K562 (cell line): ENCODE measurements around the gene VEGFB. TPM values are rescaled to one million over a fixed set of nuclear protein-coding genes. Genes with fewer than 3 reads are reported as not detected.
A peak's percentile ranks its signal among the peaks of the same experiment; 100 is the strongest.

Experiments used
- ARID1B ChIP-seq: fragments of 450-650 bp; IDR thresholded peaks from 2 replicates; pipeline ENCODE4 v1.6.1; 2016; ENCODE audit warnings: antibody characterized with exemption, mild to moderate bottlenecking, inconsistent platforms
- ATF6 ChIP-seq: sonication (generic); formaldehyde crosslinking; IDR thresholded peaks from 2 replicates; pipeline ENCODE4 v1.4.0; 2020; ENCODE audit warnings: mild to moderate bottlenecking, missing genetic modification reagents
- CTCF ChIP-seq, 3 experiments: IDR thresholded peaks in 2 of 3; conservative IDR thresholded peaks in 1 of 3; 2 replicates each; pipeline ENCODE4 v1.5.1; 2011 to 2012; ENCODE audit warnings: low read length in 3 of 3, mild to moderate bottlenecking in 3 of 3, control low read depth in 2 of 3, improper control_type of control experiment in 1 of 3, inconsistent platforms in 1 of 3, low read depth in 1 of 3, mixed read lengths in 1 of 3, moderate library complexity in 1 of 3; ENCODE audit not compliant: insufficient read depth in 2 of 3
- DMBX1 ChIP-seq: fragments of 250-450 bp; sonication (Bioruptor Pico); IDR thresholded peaks from 2 replicates; pipeline ENCODE4 v1.8.0; 2022; ENCODE audit warnings: inconsistent platforms, mild to moderate bottlenecking, moderate library complexity, borderline replicate concordance
- GMEB1 ChIP-seq: fragments of 250-450 bp; sonication (Bioruptor Pico); IDR thresholded peaks from 2 replicates; pipeline ENCODE4 v1.4.0; 2020; ENCODE audit warnings: mild to moderate bottlenecking
- GTF2F1 ChIP-seq: IDR thresholded peaks from 2 replicates; pipeline ENCODE4 v1.6.1; 2011; ENCODE audit warnings: low read depth, low read length, improper control_type of control experiment
- HMGN3 ChIP-seq: IDR thresholded peaks from 2 replicates; pipeline ENCODE4 v1.6.1; 2011; ENCODE audit warnings: borderline replicate concordance, low read depth, mild to moderate bottlenecking, mixed read lengths, low read length; ENCODE audit not compliant: insufficient read length; ENCODE audit errors: extremely low read depth
- IFI16 ChIP-seq: fragments of 250-450 bp; sonication (Bioruptor Pico); IDR thresholded peaks from 2 replicates; pipeline ENCODE4 v2.1.2; 2022; ENCODE audit warnings: mild to moderate bottlenecking, inconsistent platforms
- KDM5B ChIP-seq: fragments of 200-600 bp; sonication (generic); IDR thresholded peaks from 2 replicates; pipeline ENCODE4 v1.6.1; 2012; ENCODE audit warnings: low read depth, mild to moderate bottlenecking, moderate library complexity, low read length, control low read depth, inconsistent platforms; ENCODE audit not compliant: insufficient replicate concordance
- MLLT1 ChIP-seq, 2 experiments: fragments of 450-650 bp; IDR thresholded peaks; 2 replicates each; pipeline ENCODE4 v1.6.1; 2016
- PML ChIP-seq: IDR thresholded peaks from 2 replicates; pipeline ENCODE4 v1.6.1; 2012; ENCODE audit warnings: low read length, inconsistent platforms
- POLR2H ChIP-seq: IDR thresholded peaks from 2 replicates; pipeline ENCODE4 v1.6.1; 2016; ENCODE audit warnings: missing genetic modification characterization, low read depth, mild to moderate bottlenecking, control low read depth, missing compliant biosample characterization, moderate library complexity
- PTTG1 ChIP-seq: fragments of 450-650 bp; IDR thresholded peaks from 2 replicates; pipeline ENCODE4 v1.6.1; 2016; ENCODE audit warnings: low read depth, mild to moderate bottlenecking, missing genetic modification characterization, missing compliant biosample characterization
- PYGO2 ChIP-seq: fragments of 450-650 bp; IDR thresholded peaks from 2 replicates; pipeline ENCODE4 v1.6.1; 2016; ENCODE audit warnings: mild to moderate bottlenecking, missing genetic modification characterization, moderate library complexity, missing compliant biosample characterization
- RBFOX2 ChIP-seq: fragments of 200-400 bp; formaldehyde crosslinking; IDR thresholded peaks from 2 replicates; pipeline ENCODE4 v1.6.1; 2017; ENCODE audit warnings: low read depth, mild to moderate bottlenecking, low read length, moderate library complexity
- SMAD1 ChIP-seq: fragments of 150-350 bp; IDR thresholded peaks from 2 replicates; pipeline ENCODE4 v1.6.1; 2014; ENCODE audit warnings: low read length, low read depth; ENCODE audit not compliant: partially characterized antibody
- STAG1 ChIP-seq: sonication (generic); formaldehyde crosslinking; IDR thresholded peaks from 2 replicates; pipeline ENCODE4 v1.5.0; 2020; ENCODE audit warnings: missing genetic modification reagents, borderline replicate concordance
- ZFP1 ChIP-seq: fragments of 450-650 bp; formaldehyde crosslinking; IDR thresholded peaks from 2 replicates; pipeline ENCODE4 v1.4.0; 2020; ENCODE audit warnings: mild to moderate bottlenecking, mixed read lengths
- ZNF165 ChIP-seq: fragments of 250-450 bp; sonication (Bioruptor Pico); IDR thresholded peaks from 2 replicates; pipeline ENCODE4 v1.4.0; 2020; ENCODE audit warnings: borderline replicate concordance
- ZNF431 ChIP-seq: sonication (generic); formaldehyde crosslinking; IDR thresholded peaks from 2 replicates; pipeline ENCODE4 v1.8.0; 2022; ENCODE audit warnings: mild to moderate bottlenecking, missing genetic modification reagents
- ZNF695 ChIP-seq: fragments of 450-650 bp; formaldehyde crosslinking; IDR thresholded peaks from 2 replicates; pipeline ENCODE4 v1.4.0; 2020; ENCODE audit warnings: mild to moderate bottlenecking, moderate library complexity
- polyA plus RNA-seq, 8 experiments: library from polyadenylated mRNA; depleted of rRNA in 4 of 8; stranded (reverse) in 5 of 8; unstranded in 3 of 8; fragments of >200 nt; fragmentation: Nextera tagmentation in 2 of 8; fragmentation: Illumina TruSeq in 1 of 8; extraction: Ambion mirVana in 2 of 8; extraction: Trizol in 1 of 8; gene quantifications; 2 replicates each; pipeline versions ENCODE4 v1.2.1 to v1.2.3, GENCODE V29; 2011 to 2014; ENCODE audit warnings: inconsistent platforms in 1 of 8, missing spikeins in 1 of 8
- total RNA-seq, 7 experiments: library from RNA; depleted of rRNA in 6 of 7; stranded (reverse); fragments of >200 nt in 6 of 7; fragmentation: Illumina TruSeq in 2 of 7; extraction: Trizol in 2 of 7; gene quantifications; 2 replicates each; pipeline versions ENCODE4 v1.2.1 to v1.2.3, GENCODE V29; 2011 to 2021; ENCODE audit warnings: low replicate concordance in 1 of 7

VEGFB gene
- total and polyA plus RNA-seq, 9 of the 15 experiments (the other 6 are each of a cell fraction or from before 2014, with no cell fraction given), result 11.0 to 83.4 (median 25.7) TPM

- TF ChIP-seq KDM5B (peak; percentile 81), HMGN3 (peak; percentile 77), PYGO2 (no peak), GTF2F1 (peak; percentile 89), ZNF165 (CRISPR knock-in tag) (0 out of 2 replicates have a peak, but pooled peaks have one; percentile 35), GMEB1 (CRISPR knock-in tag) (no peak), ARID1B (no peak), STAG1 (CRISPR knock-in tag) (no peak), IFI16 (0 out of 2 replicates have a peak, but pooled peaks have one; percentile 45), SMAD1 (peak; percentile 88), ATF6 (CRISPR knock-in tag) (0 out of 2 replicates have a peak, but pooled peaks have one; percentile 26), POLR2H (tag) (peak; percentile 97), MLLT1 (IDR thresholded peaks at IDR 0.05) (peak in 1 of 2 experiments; percentile 84; a peak in 1 of 4 replicates), PTTG1 (tag) (no peak), PML (peak; percentile 77), RBFOX2 (peak; percentile 100), ZNF431 (CRISPR knock-in tag) (peak; percentile 85), ZNF695 (CRISPR knock-in tag) (no peak; the same call in 1 of the 2 replicates), CTCF (IDR thresholded peaks at IDR 0.05 in 2 of 3, conservative IDR thresholded peaks at IDR 0.05 in 1 of 3; ENCODE audit: insufficient read depth in 2 of 3, low read depth in 1 of 3, low read length in 3 of 3) (peak; percentile 26 to 71 (median 38); a peak in 5 of 6 replicates), ZFP1 (CRISPR knock-in tag) (0 out of 2 replicates have a peak, but pooled peaks have one; percentile 29), DMBX1 (peak; percentile 58; the same call in 1 of the 2 replicates)
Observed at GRCh38 chr11:64185175-64185692, 49.1 kb upstream of the VEGFB start (continued).
